ENCODE measurements around the gene KCNMA1. TPM values are rescaled to one million over a fixed set of nuclear protein-coding genes. Genes with fewer than 3 reads are reported as not detected.

KCNMA1 gene
- total and polyA plus RNA-seq, 3 donors from 2014 or later: 13.6 to 36.1 (median 24.7) TPM

GRCh38 chr10:77433546-77433945 is 204.1 kb downstream of the KCNMA1 start:
- no peaks in the 10 kb centered on the region for H3K4me1 ChIP-seq
- no peak for DNase-seq

GRCh38 chr10:77431980-77432797 is 205.4 kb downstream of the KCNMA1 start:
- 94 to 95% methylated on average over 4 of the region's 4 CpGs for WGBS, 2 donors
- no peak for DNase-seq
- H3K27me3 ChIP-seq: no peaks in the 10 kb centered on the region
- no peaks in the 10 kb centered on the region for H3K4me1 ChIP-seq
- H3K4me3 ChIP-seq: no peak overlapping the region
- TF ChIP-seq POLR2A (IDR thresholded peaks at IDR 0.05) (no peak), CTCF (IDR thresholded peaks at IDR 0.05) (no peak)
- no peak overlapping the region for H3K27ac ChIP-seq
- no peaks in the 10 kb centered on the region for H3K36me3 ChIP-seq (ENCODE audit: low read depth, missing control alignments)
- intact Hi-C loops (cut with DNase I; ENCODE audit: low total_unique reads): no loop called here
- no peaks in the 10 kb centered on the region for H3K9me3 ChIP-seq

More at GRCh38 chr10:77433546-77433945, 204.1 kb downstream of the KCNMA1 start:
- Histone ChIP-seq H3K36me3 (ENCODE audit: low read depth, missing control alignments) (no peaks in the 10 kb centered on the region), H3K9me3 (no peaks in the 10 kb centered on the region), H3K27ac (no peak overlapping the region), H3K27me3 (no peaks in the 10 kb centered on the region), H3K4me3 (no peak overlapping the region)
- WGBS, 2 donors: 90 to 93% methylated on average over 7 of the region's 7 CpGs
- TF ChIP-seq POLR2A (IDR thresholded peaks at IDR 0.05): no peak
- TF ChIP-seq CTCF (IDR thresholded peaks at IDR 0.05): no peak
- intact Hi-C loops (cut with DNase I; ENCODE audit: low total_unique reads): no loop called here

GRCh38 chr10:77431209-77431611 is 206.4 kb downstream of the KCNMA1 start:
- H3K27ac ChIP-seq: no peak overlapping the region
- TF ChIP-seq POLR2A (IDR thresholded peaks at IDR 0.05) (no peak), CTCF (IDR thresholded peaks at IDR 0.05) (no peak)
- no peaks in the 10 kb centered on the region for H3K36me3 ChIP-seq (ENCODE audit: low read depth, missing control alignments)
- H3K4me3 ChIP-seq: no peak overlapping the region
- no peaks in the 10 kb centered on the region for H3K4me1 ChIP-seq
- H3K9me3 ChIP-seq: no peaks in the 10 kb centered on the region
- no peak for DNase-seq
- intact Hi-C loops (cut with DNase I; ENCODE audit: low total_unique reads): no loop called here
- H3K27me3 ChIP-seq: no peaks in the 10 kb centered on the region

GRCh38 chr10:77430530-77430929 is 207.1 kb downstream of the KCNMA1 start:
- no peaks in the 10 kb centered on the region for H3K36me3 ChIP-seq (ENCODE audit: low read depth, missing control alignments)
- H3K27me3 ChIP-seq: no peaks in the 10 kb centered on the region
- WGBS, 2 donors: 91 to 95% methylated on average over 5 of the region's 5 CpGs
- H3K9me3 ChIP-seq: no peaks in the 10 kb centered on the region
- H3K4me1 ChIP-seq: no peaks in the 10 kb centered on the region
- TF ChIP-seq CTCF (IDR thresholded peaks at IDR 0.05) (no peak), POLR2A (IDR thresholded peaks at IDR 0.05) (no peak)
- no peak overlapping the region for H3K27ac ChIP-seq
- intact Hi-C loops (cut with DNase I; ENCODE audit: low total_unique reads): no loop called here
- H3K4me3 ChIP-seq: no peak overlapping the region
- no peak for DNase-seq
